T-helper 2 cell treated with Interferon-gamma antibody and Interleukin-4, amounts not matched to agents 5 μg/mL and 100 μg/mL, for 36 hours (primary cell): ENCODE data around the gene IKBKE.
"Not testable (repeated sequence)": the region's sequence is repeated elsewhere in the genome, so short reads cannot be mapped to it uniquely, and the experiment has no call there.

Source experiments
- DNase-seq: peaks from one replicate; pipeline ENCODE4 v3.0.0; 2021; ENCODE audit warnings: low spot score
- H3K27ac Mint-ChIP-seq: one replicate; pipeline ENCODE4 v1.8.0; 2021; ENCODE audit warnings: mild to moderate bottlenecking, mixed read lengths
- H3K27me3 Mint-ChIP-seq: one replicate; pipeline ENCODE4 v1.8.0; 2021; ENCODE audit warnings: low read depth, mixed read lengths
- H3K36me3 Mint-ChIP-seq: one replicate; pipeline ENCODE4 v1.8.0; 2021; ENCODE audit warnings: low read depth, mixed read lengths
- H3K4me1 Mint-ChIP-seq: one replicate; pipeline ENCODE4 v1.8.0; 2021; ENCODE audit warnings: low read depth, mixed read lengths
- H3K4me3 Mint-ChIP-seq: one replicate; pipeline ENCODE4 v1.8.0; 2022; ENCODE audit warnings: mild to moderate bottlenecking, moderate library complexity, mixed read lengths
- H3K9me3 Mint-ChIP-seq: one replicate; pipeline ENCODE4 v1.8.0; 2021; ENCODE audit warnings: mixed read lengths

Gene IKBKE

GRCh38 chr1:206472454-206472853 lies 2.2 kb downstream of the IKBKE start:
- Mint-ChIP-seq H3K9me3 (no peaks in the 10 kb centered on the region), H3K4me3 (peak overlapping the region; percentile 90), H3K36me3 (peaks cover 56% of the 10 kb centered on the region), H3K27ac (peak overlapping the region; percentile 85), H3K27me3 (no peaks in the 10 kb centered on the region), H3K4me1 (peaks cover 55% of the 10 kb centered on the region)
- DNase-seq: peak; percentile 49

GRCh38 chr1:206472886-206473285 lies 2.6 kb downstream of the IKBKE start:
- Mint-ChIP-seq H3K27ac (peak overlapping the region; percentile 85), H3K4me3 (peak overlapping the region; percentile 90), H3K4me1 (peaks cover 51% of the 10 kb centered on the region), H3K9me3 (no peaks in the 10 kb centered on the region), H3K27me3 (no peaks in the 10 kb centered on the region), H3K36me3 (peaks cover 56% of the 10 kb centered on the region)
- DNase-seq: no peak

- peaks cover 34% of the 10 kb centered on the region for H3K4me1 Mint-ChIP-seq
- H3K27ac Mint-ChIP-seq: no peak overlapping the region
- no peak for DNase-seq
- H3K27me3 Mint-ChIP-seq: no peaks in the 10 kb centered on the region
- no peak overlapping the region for H3K4me3 Mint-ChIP-seq
- H3K36me3 Mint-ChIP-seq: peaks cover 75% of the 10 kb centered on the region
- no peaks in the 10 kb centered on the region for H3K9me3 Mint-ChIP-seq
These were observed 5.8 kb downstream of the IKBKE start for GRCh38 chr1:206476058-206476457.

- no peak overlapping the region for H3K4me3 Mint-ChIP-seq
- no peaks in the 10 kb centered on the region for H3K9me3 Mint-ChIP-seq
- peaks cover 75% of the 10 kb centered on the region for H3K36me3 Mint-ChIP-seq
- H3K27ac Mint-ChIP-seq: no peak overlapping the region
- H3K27me3 Mint-ChIP-seq: no peaks in the 10 kb centered on the region
- peaks cover 32% of the 10 kb centered on the region for H3K4me1 Mint-ChIP-seq
- no peak for DNase-seq
These were observed 6.3 kb downstream of the IKBKE start for GRCh38 chr1:206476591-206476990.

GRCh38 chr1:206477110-206477509 lies 6.8 kb downstream of the IKBKE start:
- no peaks in the 10 kb centered on the region for H3K27me3 Mint-ChIP-seq

GRCh38 chr1:206477581-206478380 lies 7.5 kb downstream of the IKBKE start:
- Mint-ChIP-seq H3K36me3 (peaks cover 71% of the 10 kb centered on the region), H3K27me3 (no peaks in the 10 kb centered on the region), H3K9me3 (no peaks in the 10 kb centered on the region), H3K4me3 (no peak overlapping the region), H3K4me1 (peaks cover 20% of the 10 kb centered on the region), H3K27ac (no peak overlapping the region)
- no peak for DNase-seq

More at GRCh38 chr1:206477110-206477509, 6.8 kb downstream of the IKBKE start:
- DNase-seq: no peak
- Mint-ChIP-seq H3K9me3 (no peaks in the 10 kb centered on the region), H3K36me3 (peaks cover 73% of the 10 kb centered on the region), H3K4me1 (peaks cover 26% of the 10 kb centered on the region), H3K27ac (no peak overlapping the region), H3K4me3 (no peak overlapping the region)

GRCh38 chr1:206478746-206479145 lies 8.5 kb downstream of the IKBKE start:
- Mint-ChIP-seq H3K27me3 (no peaks in the 10 kb centered on the region), H3K4me1 (peaks cover 15% of the 10 kb centered on the region), H3K9me3 (no peaks in the 10 kb centered on the region), H3K36me3 (peaks cover 74% of the 10 kb centered on the region), H3K27ac (no peak overlapping the region), H3K4me3 (no peak overlapping the region)
- no peak for DNase-seq

- H3K36me3 Mint-ChIP-seq: peaks cover 70% of the 10 kb centered on the region
- peaks cover 11% of the 10 kb centered on the region for H3K4me1 Mint-ChIP-seq
- H3K27me3 Mint-ChIP-seq: no peaks in the 10 kb centered on the region
- H3K9me3 Mint-ChIP-seq: no peaks in the 10 kb centered on the region
- peak; percentile 43 for DNase-seq
- no peak overlapping the region for H3K4me3 Mint-ChIP-seq
- no peak overlapping the region for H3K27ac Mint-ChIP-seq
These were observed 9.2 kb downstream of the IKBKE start for GRCh38 chr1:206479183-206480125.

- Mint-ChIP-seq H3K27me3 (no peaks in the 10 kb centered on the region), H3K9me3 (no peaks in the 10 kb centered on the region), H3K36me3 (peaks cover 71% of the 10 kb centered on the region), H3K4me3 (no peak overlapping the region), H3K4me1 (peaks cover 7% of the 10 kb centered on the region), H3K27ac (no peak overlapping the region)
- DNase-seq: no peak
These were observed 9.9 kb downstream of the IKBKE start for GRCh38 chr1:206480211-206480610.

GRCh38 chr1:206482611-206483010 lies 12.3 kb downstream of the IKBKE start:
- Mint-ChIP-seq H3K4me3 (no peak overlapping the region), H3K27ac (no peak overlapping the region), H3K36me3 (peaks cover 60% of the 10 kb centered on the region), H3K9me3 (no peaks in the 10 kb centered on the region), H3K4me1 (peaks cover 6% of the 10 kb centered on the region), H3K27me3 (no peaks in the 10 kb centered on the region)
- no peak for DNase-seq

GRCh38 chr1:206483864-206484263 lies 13.6 kb downstream of the IKBKE start:
- not testable (repeated sequence) for H3K9me3 Mint-ChIP-seq, DNase-seq, H3K27ac Mint-ChIP-seq, H3K27me3 Mint-ChIP-seq, H3K4me3 Mint-ChIP-seq, H3K4me1 Mint-ChIP-seq
- H3K36me3 Mint-ChIP-seq: peaks cover 61% of the 10 kb centered on the region

- Mint-ChIP-seq H3K27me3 (no peaks in the 10 kb centered on the region), H3K4me1 (peaks cover 2% of the 10 kb centered on the region)
These were observed 14.6 kb downstream of the IKBKE start for GRCh38 chr1:206484901-206485300.

GRCh38 chr1:206486995-206487788 lies 16.9 kb downstream of the IKBKE start:
- no peak overlapping the region for H3K27ac Mint-ChIP-seq

More at GRCh38 chr1:206484901-206485300, 14.6 kb downstream of the IKBKE start:
- no peak for DNase-seq
- Mint-ChIP-seq H3K4me3 (no peak overlapping the region), H3K9me3 (no peaks in the 10 kb centered on the region), H3K36me3 (peaks cover 59% of the 10 kb centered on the region), H3K27ac (no peak overlapping the region)

More at GRCh38 chr1:206486995-206487788, 16.9 kb downstream of the IKBKE start:
- H3K4me1 Mint-ChIP-seq: peaks cover 8% of the 10 kb centered on the region
- H3K4me3 Mint-ChIP-seq: no peak overlapping the region
- H3K27me3 Mint-ChIP-seq: no peaks in the 10 kb centered on the region
- no peak for DNase-seq
- peaks cover 60% of the 10 kb centered on the region for H3K36me3 Mint-ChIP-seq
- H3K9me3 Mint-ChIP-seq: no peaks in the 10 kb centered on the region
